ENCODE data around the gene WNK2.

WNK2 gene

GRCh38 chr9:93268551-93269314, 84.8 kb downstream of the WNK2 start:
- no peak for DNase-seq

- DNase-seq = no peak
Observed at GRCh38 chr9:93270976-93271375, 87.0 kb downstream of the WNK2 start.

DNA sequence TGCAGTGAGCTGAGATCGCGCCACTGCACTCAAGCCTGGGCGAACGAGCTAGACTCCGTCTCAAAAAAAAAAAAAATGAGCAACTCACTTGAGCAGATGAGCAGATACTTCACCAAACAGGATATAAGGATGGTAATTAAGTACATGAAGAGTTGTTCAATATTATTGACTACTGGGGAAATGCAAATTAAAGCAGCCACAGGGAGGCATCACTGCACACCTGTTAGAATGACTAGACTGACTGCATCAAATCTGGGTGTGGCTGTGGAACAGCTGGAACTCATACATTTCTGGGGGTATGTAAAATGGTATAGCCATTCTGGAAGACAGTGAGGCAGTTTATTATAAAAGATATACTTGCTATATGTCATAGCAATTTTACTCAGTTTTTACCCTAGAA, 93.0 kb downstream of the WNK2 start:
- no peak for DNase-seq

- no peak for DNase-seq
Observed at GRCh38 chr9:93278144-93278543, 94.2 kb downstream of the WNK2 start.

DNA sequence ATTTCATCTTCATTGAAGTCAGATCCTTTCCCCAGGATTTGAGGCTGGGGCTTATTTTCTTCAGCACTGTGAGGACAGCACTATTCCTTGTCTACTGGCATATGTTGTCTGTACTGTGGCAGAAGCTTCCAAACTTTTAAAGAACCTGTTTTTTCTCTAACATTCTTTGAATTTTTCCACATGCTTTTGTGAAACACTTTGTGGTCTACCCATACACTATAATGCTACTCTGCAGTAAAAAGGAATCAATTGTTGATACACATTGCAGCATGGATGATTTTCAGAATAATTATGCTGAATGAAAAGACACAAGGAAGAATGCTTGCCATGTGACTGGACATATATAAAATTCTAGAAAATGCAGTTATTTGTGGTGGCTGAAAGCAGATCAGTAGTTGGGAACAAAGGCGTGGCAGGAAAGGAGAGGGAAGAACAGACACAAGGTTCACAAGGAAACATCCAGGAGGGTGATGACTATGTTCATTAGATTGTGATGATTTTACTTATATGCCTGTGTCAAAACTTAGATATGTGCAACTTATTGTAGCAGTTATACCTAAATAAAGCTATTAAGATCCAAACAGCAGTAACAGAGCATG, 96.8 kb downstream of the WNK2 start:
- DNase-seq = peak; percentile 9

GRCh38 chr9:93286252-93287188, 102.6 kb downstream of the WNK2 start:
- no peak for DNase-seq

DNA sequence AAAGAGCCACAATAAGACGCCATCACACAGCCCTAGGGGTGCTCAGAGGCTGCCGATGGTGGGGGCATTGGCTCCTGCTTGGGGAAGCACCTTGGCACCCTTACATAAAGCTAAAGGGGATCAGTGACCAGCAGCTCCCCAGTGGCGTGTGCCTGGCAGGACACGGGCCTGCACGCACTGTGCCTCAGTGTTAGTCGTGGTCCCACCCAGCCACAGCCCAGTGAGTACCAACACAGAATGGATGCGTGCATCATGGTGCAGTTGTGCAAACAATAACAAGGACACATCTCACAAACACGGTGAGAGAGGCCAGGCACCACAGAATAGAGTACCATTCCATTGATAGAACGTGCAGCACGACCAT, 103.2 kb downstream of the WNK2 start:
- no peak for DNase-seq

DNA sequence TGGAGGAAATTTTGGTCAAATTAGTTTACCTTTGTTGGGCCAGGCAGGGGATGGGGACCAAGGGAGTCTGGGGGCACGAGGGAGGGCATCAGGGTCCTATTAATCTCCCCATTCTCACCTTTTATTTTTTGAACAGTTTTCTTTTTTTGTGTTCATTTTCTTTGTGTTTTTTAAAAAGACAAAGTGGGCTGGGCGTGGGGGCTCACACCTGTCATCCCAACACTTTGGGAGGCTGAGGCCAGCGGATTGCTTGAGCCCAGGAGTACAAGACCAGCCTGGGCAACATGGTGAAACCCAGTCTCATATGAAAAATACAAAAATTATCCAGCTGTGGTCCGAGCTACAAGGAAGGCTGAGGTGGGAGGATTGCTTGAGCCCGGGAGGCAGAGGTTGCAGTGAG, 103.7 kb downstream of the WNK2 start:
- no peak for DNase-seq

- DNase-seq = no peak
Observed at GRCh38 chr9:93288341-93288740, 104.4 kb downstream of the WNK2 start.

DNA sequence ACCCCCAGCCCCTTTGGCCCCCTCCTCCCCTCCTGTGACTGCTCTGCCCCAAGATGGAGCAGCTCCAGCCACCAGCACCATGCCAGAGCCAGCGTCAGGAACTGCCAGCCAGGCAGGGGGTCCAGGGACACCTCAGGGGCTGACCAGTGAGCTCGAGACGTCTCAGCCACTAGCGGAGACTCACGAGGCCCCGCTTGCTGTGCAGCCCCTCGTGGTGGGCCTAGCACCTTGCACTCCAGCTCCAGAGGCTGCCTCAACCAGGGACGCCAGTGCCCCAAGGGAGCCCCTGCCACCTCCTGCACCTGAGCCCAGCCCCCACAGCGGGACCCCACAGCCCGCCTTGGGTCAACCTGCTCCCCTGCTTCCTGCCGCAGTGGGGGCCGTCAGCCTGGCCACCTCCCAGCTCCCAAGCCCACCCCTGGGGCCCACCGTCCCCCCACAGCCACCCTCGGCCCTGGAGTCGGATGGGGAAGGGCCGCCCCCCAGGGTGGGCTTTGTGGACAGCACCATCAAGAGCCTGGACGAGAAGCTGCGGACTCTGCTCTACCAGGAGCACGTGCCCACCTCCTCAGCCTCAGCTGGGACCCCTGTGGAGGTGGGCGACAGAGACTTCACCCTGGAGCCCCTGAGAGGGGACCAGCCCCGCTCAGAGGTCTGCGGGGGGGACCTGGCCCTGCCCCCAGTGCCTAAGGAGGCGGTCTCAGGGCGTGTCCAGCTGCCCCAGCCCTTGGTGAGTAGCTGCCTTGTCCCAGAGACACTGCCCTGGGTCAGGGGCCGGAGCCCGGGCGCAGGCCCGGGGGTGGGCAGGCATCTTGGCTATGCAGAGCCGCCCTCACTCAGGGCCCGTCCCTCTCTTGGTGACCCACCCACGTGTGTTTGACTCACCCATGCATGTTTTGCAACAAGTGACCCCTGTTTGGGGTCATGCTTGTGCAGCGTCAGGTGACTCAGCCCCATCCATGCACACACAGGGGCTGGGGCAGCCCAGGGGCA, 105.2 kb downstream of the WNK2 start:
- peak; percentile 32 for DNase-seq

- no peak for DNase-seq
Observed at GRCh38 chr9:93290495-93291434, 106.8 kb downstream of the WNK2 start.

- no peak for DNase-seq
Observed at GRCh38 chr9:93291536-93292287, 107.8 kb downstream of the WNK2 start.

DNA sequence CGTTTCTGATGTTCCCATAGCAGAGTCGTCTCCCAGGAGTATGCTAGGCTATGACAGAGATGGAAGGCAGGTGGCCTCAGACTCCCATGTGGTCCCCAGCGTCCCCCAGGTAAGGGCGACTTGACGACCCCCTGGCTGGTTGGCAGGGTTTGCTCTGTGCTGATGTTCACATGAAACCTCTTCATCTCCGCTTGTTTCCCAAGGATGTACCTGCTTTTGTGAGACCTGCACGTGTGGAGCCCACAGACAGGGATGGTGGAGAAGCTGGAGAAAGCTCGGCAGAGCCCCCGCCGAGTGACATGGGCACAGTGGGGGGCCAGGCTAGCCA, 108.3 kb downstream of the WNK2 start:
- no peak for DNase-seq

DNA sequence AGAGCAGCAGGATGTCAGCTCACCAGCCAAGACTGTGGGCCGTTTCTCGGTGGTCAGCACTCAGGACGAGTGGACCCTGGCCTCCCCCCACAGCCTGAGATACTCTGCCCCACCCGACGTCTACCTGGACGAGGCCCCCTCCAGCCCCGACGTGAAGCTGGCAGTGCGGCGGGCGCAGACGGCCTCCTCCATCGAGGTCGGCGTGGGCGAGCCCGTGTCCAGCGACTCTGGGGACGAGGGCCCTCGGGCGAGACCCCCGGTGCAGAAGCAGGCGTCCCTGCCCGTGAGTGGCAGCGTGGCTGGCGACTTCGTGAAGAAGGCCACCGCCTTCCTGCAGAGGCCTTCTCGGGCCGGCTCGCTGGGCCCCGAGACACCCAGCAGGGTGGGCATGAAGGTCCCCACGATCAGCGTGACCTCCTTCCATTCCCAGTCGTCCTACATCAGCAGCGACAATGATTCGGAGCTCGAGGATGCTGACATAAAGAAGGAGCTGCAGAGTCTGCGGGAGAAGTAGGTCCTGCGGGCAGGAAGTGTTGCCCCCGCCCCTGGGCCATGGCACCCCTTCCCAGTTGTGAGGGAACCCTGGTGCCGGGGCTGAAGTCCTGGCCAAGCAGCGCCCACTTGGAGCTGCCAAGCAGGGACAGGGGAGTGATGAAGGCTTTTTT, 108.9 kb downstream of the WNK2 start:
- DNase-seq = no peak

- no peak for DNase-seq
Observed at GRCh38 chr9:93294011-93294410, 110.1 kb downstream of the WNK2 start.

DNA sequence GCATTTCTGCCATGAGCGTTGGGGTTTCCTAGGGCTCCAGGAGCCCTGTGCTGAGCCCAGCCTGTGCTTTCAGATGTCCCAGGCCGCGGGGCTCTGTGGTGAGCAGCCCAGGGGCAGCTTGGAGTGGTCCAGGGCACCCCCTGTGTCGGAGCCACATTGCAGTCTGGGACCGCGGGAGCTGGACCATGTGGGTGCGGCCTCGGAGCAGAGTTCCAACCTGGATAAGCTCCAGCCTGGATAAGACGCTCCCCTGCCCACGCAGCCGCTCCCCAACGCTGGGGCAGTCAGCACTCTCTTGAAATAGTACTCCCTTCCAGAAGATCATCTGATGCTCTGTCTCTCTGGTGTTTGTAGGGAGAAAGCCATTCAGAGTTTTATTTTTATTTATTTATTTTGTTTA, 111.1 kb downstream of the WNK2 start:
- no peak for DNase-seq

DNA sequence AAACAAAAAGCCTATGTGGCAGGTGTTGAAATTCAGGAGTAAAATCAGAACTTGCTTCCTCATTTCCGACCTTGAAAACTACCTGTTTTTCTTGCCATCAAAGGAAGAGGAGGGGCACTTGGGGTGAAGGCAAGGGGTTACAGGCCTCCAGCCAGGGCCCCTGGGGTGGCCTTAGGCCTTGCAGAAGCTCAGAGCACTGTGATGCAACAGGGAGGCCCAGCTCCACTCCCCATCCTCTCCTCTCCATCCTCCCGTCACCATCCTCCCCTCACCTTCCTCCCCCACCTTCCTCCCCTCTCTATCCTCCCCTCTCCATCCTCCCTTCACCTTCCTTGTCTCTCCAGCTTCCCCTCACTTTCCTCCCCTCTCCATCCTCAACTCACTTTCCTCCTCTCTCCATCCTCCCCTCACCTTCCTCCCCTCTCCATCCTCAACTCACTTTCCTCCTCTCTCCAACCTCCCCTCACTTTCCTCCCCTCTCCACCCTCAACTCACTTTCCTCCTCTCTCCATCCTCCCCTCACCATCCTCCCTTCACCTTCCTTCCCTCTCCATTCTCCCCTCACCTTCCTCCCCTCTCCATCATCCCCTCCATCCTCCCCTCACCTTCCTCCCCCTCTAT, 111.6 kb downstream of the WNK2 start:
- no peak for DNase-seq

DNA sequence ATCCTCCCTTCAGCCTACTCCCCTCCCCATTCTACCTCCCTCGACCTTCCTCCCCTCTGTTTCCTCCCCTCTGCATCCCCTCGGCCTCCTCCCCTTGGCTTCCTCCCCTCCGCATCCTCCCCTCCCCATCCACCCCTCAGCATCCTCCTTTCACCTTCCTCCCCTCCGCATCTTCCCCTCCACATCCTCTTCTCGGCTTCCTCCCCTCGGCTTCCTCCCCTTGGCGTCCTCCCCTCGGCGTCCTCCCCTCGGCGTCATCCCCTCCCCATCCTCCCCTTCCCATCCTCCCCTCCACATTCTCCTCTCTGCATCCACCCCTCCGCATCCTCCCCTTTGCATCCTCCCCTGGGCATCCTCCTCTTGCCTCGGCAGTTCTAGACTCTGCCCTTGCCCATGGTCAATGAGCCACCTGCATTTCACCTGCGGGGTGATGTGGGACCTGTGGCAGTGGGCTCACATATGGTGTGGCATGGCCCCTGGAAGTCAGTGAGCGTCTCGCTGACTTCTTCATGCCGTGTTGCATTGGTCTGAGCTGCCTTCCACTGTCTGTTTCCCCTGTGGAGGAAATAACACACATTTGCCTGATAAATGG, 113.0 kb downstream of the WNK2 start:
- DNase-seq = no peak

Data from NCI-H226 (cell line).